DND-41 (cell line): Measurements from ENCODE around the gene WNT7B.

Experiments
- ATAC-seq: fragments of 200-7000 bp; cut with Tn5 transposase; 3 replicates; pipeline ENCODE4 v1.9.1; 2021; ENCODE audit warnings: low read depth; ENCODE audit not compliant: insufficient read depth
- DNase-seq: peaks from one replicate; pipeline ENCODE4 v3.0.0-alpha.2; 2020
- H2AFZ ChIP-seq: 2 replicates; pipeline ENCODE4 v1.6.0; 2012; ENCODE audit warnings: low read depth, low read length
- H3K27ac ChIP-seq: 2 replicates; pipeline ENCODE4 v1.5.1; 2012; ENCODE audit warnings: low read length, inconsistent platforms
- H3K27me3 ChIP-seq: fragments of 200-600 bp; sonication (generic); 2 replicates; pipeline ENCODE4 v1.6.0; 2012; ENCODE audit warnings: low read length, mild to moderate bottlenecking, inconsistent platforms; ENCODE audit not compliant: insufficient read depth, poor library complexity
- H3K36me3 ChIP-seq: 2 replicates; pipeline ENCODE4 v1.5.1; 2012; ENCODE audit warnings: low read length, inconsistent platforms; ENCODE audit not compliant: insufficient read depth
- H3K4me1 ChIP-seq: 2 replicates; pipeline ENCODE4 v1.5.1; 2012; ENCODE audit warnings: mild to moderate bottlenecking, low read length; ENCODE audit not compliant: insufficient read depth
- H3K4me2 ChIP-seq: 2 replicates; pipeline ENCODE4 v1.6.0; 2012; ENCODE audit warnings: mild to moderate bottlenecking, moderate library complexity, low read length, inconsistent platforms; ENCODE audit not compliant: insufficient read depth
- H3K4me3 ChIP-seq, 2 experiments: fragments of 200-600 bp in 1 of 2; shearing (Covaris generic) in 1 of 2; 2 replicates each; pipeline ENCODE4 v1.5.1; 2012 to 2016; ENCODE audit warnings: inconsistent platforms in 2 of 2, low read length in 2 of 2, mild to moderate bottlenecking in 2 of 2, low read depth in 1 of 2, moderate library complexity in 1 of 2
- H3K79me2 ChIP-seq: 2 replicates; pipeline ENCODE4 v1.6.0; 2012; ENCODE audit warnings: low read length, inconsistent platforms; ENCODE audit not compliant: insufficient read depth
- H3K9ac ChIP-seq: 2 replicates; pipeline ENCODE4 v1.6.0; 2012; ENCODE audit warnings: low read depth, mild to moderate bottlenecking, inconsistent platforms, low read length, moderate library complexity
- H3K9me3 ChIP-seq: 2 replicates; pipeline ENCODE4 v1.5.1; 2012; ENCODE audit warnings: low read length, moderate library complexity, mild to moderate bottlenecking, inconsistent platforms; ENCODE audit not compliant: insufficient read depth, severe bottlenecking
- H4K20me1 ChIP-seq: 2 replicates; pipeline ENCODE4 v1.6.0; 2012; ENCODE audit warnings: low read length; ENCODE audit not compliant: insufficient read depth
- EZH2 ChIP-seq: IDR thresholded peaks from 3 replicates; pipeline ENCODE4 v1.6.1; 2012; ENCODE audit warnings: borderline replicate concordance, low read depth, mild to moderate bottlenecking, moderate library complexity, low read length, inconsistent platforms; ENCODE audit not compliant: severe bottlenecking
- TF ChIP-seq, protein P1 (sequence below): IDR thresholded peaks from 2 replicates; pipeline ENCODE4 v1.5.1; 2012; ENCODE audit warnings: borderline replicate concordance, low read length, moderate library complexity, mild to moderate bottlenecking; ENCODE audit not compliant: poor library complexity, severe bottlenecking; ENCODE audit errors: extremely low read depth

The WNT7B gene

DNA sequence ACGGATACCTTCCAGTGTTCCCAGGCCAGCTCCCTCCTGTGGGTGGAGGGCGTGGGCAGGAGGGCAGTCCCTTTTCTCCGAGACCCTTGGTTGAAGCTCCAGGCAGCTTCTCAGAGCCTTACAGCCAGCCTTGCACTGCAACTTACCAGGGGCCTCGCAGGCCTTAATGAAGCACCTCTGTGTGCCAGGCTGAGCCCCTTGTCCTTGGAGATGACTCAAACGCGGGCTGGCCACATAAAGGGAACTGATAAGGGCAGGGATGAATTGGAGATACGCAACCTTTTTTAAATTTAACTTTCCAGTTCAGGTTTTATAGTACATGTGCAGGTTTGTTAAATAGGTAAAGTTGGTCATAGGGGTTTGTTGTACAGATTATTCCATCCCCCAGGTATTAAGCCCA lies 72.7 kb downstream of the WNT7B start:
- H4K20me1 ChIP-seq, result peaks cover 15% of the 10 kb centered on the region
- H3K27me3 ChIP-seq, result peaks cover 11% of the 10 kb centered on the region
- no peak overlapping the region for H3K4me2 ChIP-seq
- DNase-seq (no peak), ATAC-seq (no peak)
- H3K9me3 ChIP-seq, result no peaks in the 10 kb centered on the region
- H3K4me3 ChIP-seq, result no peak overlapping the region
- no peak overlapping the region for H2AFZ ChIP-seq
- no peak overlapping the region for H3K9ac ChIP-seq
- no peaks in the 10 kb centered on the region for H3K36me3 ChIP-seq
- H3K27ac ChIP-seq, result no peak overlapping the region
- no peaks in the 10 kb centered on the region for H3K4me1 ChIP-seq
- TF ChIP-seq EZH2, result no peak
- TF ChIP-seq, protein P1, sequence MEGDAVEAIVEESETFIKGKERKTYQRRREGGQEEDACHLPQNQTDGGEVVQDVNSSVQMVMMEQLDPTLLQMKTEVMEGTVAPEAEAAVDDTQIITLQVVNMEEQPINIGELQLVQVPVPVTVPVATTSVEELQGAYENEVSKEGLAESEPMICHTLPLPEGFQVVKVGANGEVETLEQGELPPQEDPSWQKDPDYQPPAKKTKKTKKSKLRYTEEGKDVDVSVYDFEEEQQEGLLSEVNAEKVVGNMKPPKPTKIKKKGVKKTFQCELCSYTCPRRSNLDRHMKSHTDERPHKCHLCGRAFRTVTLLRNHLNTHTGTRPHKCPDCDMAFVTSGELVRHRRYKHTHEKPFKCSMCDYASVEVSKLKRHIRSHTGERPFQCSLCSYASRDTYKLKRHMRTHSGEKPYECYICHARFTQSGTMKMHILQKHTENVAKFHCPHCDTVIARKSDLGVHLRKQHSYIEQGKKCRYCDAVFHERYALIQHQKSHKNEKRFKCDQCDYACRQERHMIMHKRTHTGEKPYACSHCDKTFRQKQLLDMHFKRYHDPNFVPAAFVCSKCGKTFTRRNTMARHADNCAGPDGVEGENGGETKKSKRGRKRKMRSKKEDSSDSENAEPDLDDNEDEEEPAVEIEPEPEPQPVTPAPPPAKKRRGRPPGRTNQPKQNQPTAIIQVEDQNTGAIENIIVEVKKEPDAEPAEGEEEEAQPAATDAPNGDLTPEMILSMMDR, result no peak
- H3K79me2 ChIP-seq, result no peaks in the 10 kb centered on the region

DNA sequence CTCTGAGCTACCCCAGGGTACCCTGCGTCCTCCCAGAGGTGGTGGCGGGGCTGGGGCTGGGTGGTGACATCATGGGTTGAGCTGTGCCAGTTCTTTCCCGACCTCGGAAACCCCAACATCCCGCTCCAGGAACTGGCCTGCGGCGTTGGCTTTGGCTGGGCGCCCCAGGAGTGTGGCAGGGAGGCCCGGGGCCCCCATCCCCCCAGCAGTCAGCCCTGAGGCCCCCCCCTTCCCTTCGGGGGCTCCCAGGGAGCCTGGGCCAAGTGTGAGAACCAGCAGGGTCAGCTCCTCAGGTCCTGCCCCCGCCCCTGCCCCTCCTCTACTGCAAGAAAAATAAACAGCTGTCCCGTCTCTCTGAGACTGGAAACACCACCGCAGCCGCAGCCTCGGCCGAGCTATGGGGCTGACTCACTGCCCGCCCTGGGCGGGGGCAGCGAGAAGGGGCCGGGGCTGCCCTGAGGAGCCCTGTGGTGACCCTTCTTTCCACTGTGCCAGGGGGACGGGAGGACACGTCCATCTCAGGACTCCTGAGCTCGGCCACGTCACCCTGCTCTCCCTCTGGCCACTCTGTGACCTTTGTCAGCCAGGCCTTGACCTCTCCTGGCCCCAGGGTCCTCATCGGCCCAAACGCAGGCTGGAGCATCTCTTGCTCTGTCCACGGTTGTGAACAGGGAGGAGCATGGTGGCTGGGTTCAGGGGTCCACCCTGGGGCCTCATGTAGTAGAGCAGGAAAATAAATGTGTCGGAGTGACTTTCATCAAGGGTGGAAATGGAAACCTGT lies 73.4 kb downstream of the WNT7B start:
- H4K20me1 ChIP-seq, result peaks cover 15% of the 10 kb centered on the region
- H3K36me3 ChIP-seq, result no peaks in the 10 kb centered on the region
- no peak for ATAC-seq
- peaks cover 11% of the 10 kb centered on the region for H3K27me3 ChIP-seq
- no peaks in the 10 kb centered on the region for H3K9me3 ChIP-seq
- DNase-seq, result no peak
- TF ChIP-seq EZH2, result no peak
- TF ChIP-seq, protein P1, result no peak
- no peak overlapping the region for H3K4me3 ChIP-seq
- H3K79me2 ChIP-seq, result no peaks in the 10 kb centered on the region
- H3K4me1 ChIP-seq, result no peaks in the 10 kb centered on the region
- no peak overlapping the region for H3K27ac ChIP-seq
- H3K4me2 ChIP-seq, result no peak overlapping the region
- no peak overlapping the region for H3K9ac ChIP-seq
- H2AFZ ChIP-seq, result no peak overlapping the region

DNA sequence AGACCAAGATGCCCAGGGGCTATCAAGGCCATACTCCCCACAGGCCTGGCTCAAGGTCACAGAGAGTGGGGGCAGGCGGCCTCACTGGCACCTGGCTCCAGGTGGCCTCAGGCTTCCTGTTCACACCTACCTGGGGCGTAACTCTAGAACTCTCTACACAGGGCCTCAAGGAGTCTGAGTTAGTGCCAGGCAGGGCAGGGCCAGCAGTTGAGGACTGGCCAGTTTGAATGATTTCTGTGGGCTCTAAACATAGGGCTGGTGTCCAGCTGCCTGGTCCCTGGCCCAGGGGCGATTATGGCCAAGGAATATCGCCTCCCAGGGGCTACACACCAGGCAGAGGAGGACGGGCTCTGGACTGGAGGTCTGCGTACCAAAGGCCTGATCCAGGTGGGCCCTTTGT lies 79.2 kb downstream of the WNT7B start:
- no peak overlapping the region for H3K4me3 ChIP-seq
- H4K20me1 ChIP-seq, result no peaks in the 10 kb centered on the region
- no peak overlapping the region for H3K9ac ChIP-seq
- H3K79me2 ChIP-seq, result no peaks in the 10 kb centered on the region
- H3K27ac ChIP-seq, result no peak overlapping the region
- ATAC-seq (no peak), DNase-seq (no peak)
- no peaks in the 10 kb centered on the region for H3K4me1 ChIP-seq
- H3K36me3 ChIP-seq, result no peaks in the 10 kb centered on the region
- no peak overlapping the region for H3K4me2 ChIP-seq
- H3K9me3 ChIP-seq, result no peaks in the 10 kb centered on the region
- TF ChIP-seq, protein P1, result no peak
- no peak for TF ChIP-seq EZH2
- H3K27me3 ChIP-seq, result peaks cover 9% of the 10 kb centered on the region
- no peak overlapping the region for H2AFZ ChIP-seq
